H9 (cell line): ENCODE data around the gene PPARD. TPM values are rescaled to one million over a fixed set of nuclear protein-coding genes. Genes with fewer than 3 reads are reported as not detected.

Experiments used
- DNase-seq: peaks from one replicate; pipeline ENCODE4 v3.0.0-alpha.2; 2017
- H2AFZ ChIP-seq: one replicate; pipeline ENCODE4 v1.6.1; 2013; ENCODE audit warnings: mild to moderate bottlenecking, low read length, control low read depth, moderate library complexity
- H2AK5ac ChIP-seq: 2 replicates; pipeline ENCODE4 v1.6.1; 2013; ENCODE audit warnings: low read length, control low read depth, mixed read lengths; ENCODE audit not compliant: insufficient read length
- H2BK120ac ChIP-seq: one replicate; pipeline ENCODE4 v1.6.1; 2013; ENCODE audit warnings: low read depth, mild to moderate bottlenecking, low read length, control low read depth, inconsistent platforms; ENCODE audit not compliant: poor library complexity, severe bottlenecking
- H2BK12ac ChIP-seq: 2 replicates; pipeline ENCODE4 v1.6.1; 2013; ENCODE audit warnings: low read length, control low read depth, mixed read lengths, low read depth; ENCODE audit not compliant: insufficient read length
- H2BK15ac ChIP-seq: 2 replicates; pipeline ENCODE4 v1.6.1; 2013; ENCODE audit warnings: low read depth, low read length, control low read depth
- H2BK20ac ChIP-seq: one replicate; pipeline ENCODE4 v1.6.1; 2013; ENCODE audit warnings: low read depth, mild to moderate bottlenecking, low read length, control low read depth, inconsistent platforms; ENCODE audit not compliant: poor library complexity, severe bottlenecking
- H2BK5ac ChIP-seq: 2 replicates; pipeline ENCODE4 v1.6.1; 2013; ENCODE audit warnings: low read length, control low read depth, mixed read lengths; ENCODE audit not compliant: insufficient read length
- H3K14ac ChIP-seq: 2 replicates; pipeline ENCODE4 v1.6.1; 2013; ENCODE audit warnings: low read length, control low read depth; ENCODE audit not compliant: insufficient read depth
- H3K18ac ChIP-seq: 2 replicates; pipeline ENCODE4 v1.6.1; 2013; ENCODE audit warnings: low read depth, mild to moderate bottlenecking, mixed read lengths, low read length, control low read depth; ENCODE audit not compliant: insufficient read length
- H3K23ac ChIP-seq: 2 replicates; pipeline ENCODE4 v1.6.1; 2013; ENCODE audit warnings: low read length, control low read depth, mixed read lengths, low read depth; ENCODE audit not compliant: insufficient read length
- H3K23me2 ChIP-seq: 2 replicates; pipeline ENCODE4 v1.6.1; 2013; ENCODE audit warnings: low read depth, mild to moderate bottlenecking, mixed read lengths, low read length, control low read depth; ENCODE audit not compliant: insufficient read length, poor library complexity, severe bottlenecking
- H3K27ac ChIP-seq: 2 replicates; pipeline ENCODE4 v1.5.1; 2013; ENCODE audit warnings: low read length, control low read depth, mixed read lengths, low read depth; ENCODE audit not compliant: insufficient read length
- H3K27me3 ChIP-seq: 2 replicates; pipeline ENCODE4 v1.6.1; 2013; ENCODE audit warnings: low read length, control low read depth, inconsistent platforms; ENCODE audit not compliant: insufficient read depth
- H3K4ac ChIP-seq: 2 replicates; pipeline ENCODE4 v1.6.1; 2013; ENCODE audit warnings: low read depth, mild to moderate bottlenecking, control low read depth, inconsistent platforms, low read length, moderate library complexity
- H3K4me1 ChIP-seq: 2 replicates; pipeline ENCODE4 v1.6.1; 2013; ENCODE audit warnings: low read length, control low read depth, inconsistent platforms; ENCODE audit not compliant: insufficient read depth
- H3K4me2 ChIP-seq: 2 replicates; pipeline ENCODE4 v1.6.1; 2013; ENCODE audit warnings: low read length, control low read depth, mixed read lengths; ENCODE audit not compliant: insufficient read length, insufficient read depth
- H3K56ac ChIP-seq: 2 replicates; pipeline ENCODE4 v1.6.1; 2013; ENCODE audit warnings: low read depth, mild to moderate bottlenecking, mixed read lengths, low read length, control low read depth; ENCODE audit not compliant: insufficient read length
- H3K79me1 ChIP-seq: 2 replicates; pipeline ENCODE4 v1.6.1; 2013; ENCODE audit warnings: low read depth, mild to moderate bottlenecking, moderate library complexity, low read length, control low read depth, inconsistent platforms; ENCODE audit not compliant: insufficient read depth, poor library complexity, severe bottlenecking
- H3K79me2 ChIP-seq: 2 replicates; pipeline ENCODE4 v1.6.1; 2013; ENCODE audit warnings: low read length, control low read depth, inconsistent platforms; ENCODE audit not compliant: insufficient read depth
- H3K9ac ChIP-seq: 2 replicates; pipeline ENCODE4 v1.6.1; 2013; ENCODE audit warnings: low read length, control low read depth, mixed read lengths; ENCODE audit not compliant: insufficient read length; ENCODE audit errors: extremely low read depth
- H3K9me3 ChIP-seq: one replicate; pipeline ENCODE4 v1.6.1; 2013; ENCODE audit warnings: low read depth, low read length, inconsistent platforms; ENCODE audit not compliant: control insufficient read depth
- H3T11ph ChIP-seq: one replicate; pipeline ENCODE4 v1.6.1; 2013; ENCODE audit warnings: mild to moderate bottlenecking, low read length, control low read depth, inconsistent platforms
- H4K20me1 ChIP-seq: one replicate; pipeline ENCODE4 v1.6.1; 2013; ENCODE audit not compliant: control insufficient read depth, insufficient read length, insufficient read depth
- H4K5ac ChIP-seq: 2 replicates; pipeline ENCODE4 v1.6.1; 2013; ENCODE audit warnings: low read depth, mild to moderate bottlenecking, mixed read lengths, low read length, control low read depth; ENCODE audit not compliant: insufficient read length
- H4K8ac ChIP-seq: replicated peaks from 2 replicates; pipeline ENCODE4 v1.6.1; 2013; ENCODE audit warnings: low read length, control low read depth, mixed read lengths, low read depth; ENCODE audit not compliant: insufficient read length
- H4K91ac ChIP-seq: 2 replicates; pipeline ENCODE4 v1.6.1; 2013; ENCODE audit warnings: low read depth, mild to moderate bottlenecking, moderate library complexity, mixed read lengths, low read length, control low read depth; ENCODE audit not compliant: insufficient read length
- H3K27ac Mint-ChIP-seq, 3 experiments: 2 replicates in 2 of 3; 3 replicates in 1 of 3; pipeline ENCODE4 v1.8.0; 2020 to 2021; ENCODE audit warnings: mixed read lengths in 3 of 3, mild to moderate bottlenecking in 1 of 3, moderate library complexity in 1 of 3
- H3K27me3 Mint-ChIP-seq: 2 replicates; pipeline ENCODE4 v1.8.0; 2021; ENCODE audit warnings: low read depth, mild to moderate bottlenecking, moderate library complexity, mixed read lengths
- H3K36me3 Mint-ChIP-seq, 3 experiments: 2 replicates in 2 of 3; 3 replicates in 1 of 3; pipeline ENCODE4 v1.8.0; 2020 to 2021; ENCODE audit warnings: low read depth in 3 of 3, mixed read lengths in 3 of 3; ENCODE audit not compliant: insufficient read depth in 1 of 3
- H3K4me1 Mint-ChIP-seq, 2 experiments: 2 replicates each; pipeline ENCODE4 v1.8.0; 2020; ENCODE audit warnings: mixed read lengths in 2 of 2
- H3K4me3 Mint-ChIP-seq, 2 experiments: 2 replicates in 1 of 2; 3 replicates in 1 of 2; pipeline ENCODE4 v1.8.0; 2020 to 2021; ENCODE audit warnings: mild to moderate bottlenecking in 2 of 2, mixed read lengths in 2 of 2, moderate library complexity in 1 of 2
- H3K9me3 Mint-ChIP-seq, 2 experiments: 2 replicates in 1 of 2; 3 replicates in 1 of 2; pipeline ENCODE4 v1.8.0; 2020; ENCODE audit warnings: mild to moderate bottlenecking in 2 of 2, mixed read lengths in 2 of 2, moderate library complexity in 1 of 2
- CTCF ChIP-seq: fragments of 200-600 bp; sonication (generic); conservative IDR thresholded peaks from 3 replicates; pipeline ENCODE4 v1.8.0; 2021; ENCODE audit warnings: antibody characterized with exemption, mild to moderate bottlenecking
- WGBS: extraction: QIAGEN DNeasy Blood & Tissue Kit; methylation state at CpG from one replicate; pipeline ENCODE4 v1.1.7; 2013; ENCODE audit warnings: missing lambda C conversion rate, low lambda C conversion rate, mixed read lengths; ENCODE audit not compliant: insufficient read length; ENCODE audit errors: extremely low coverage; 5-methylcytosine and 5-hydroxymethylcytosine counted together
- total RNA-seq: library from RNA; stranded (reverse); gene quantifications from 2 replicates; pipeline ENCODE4 v1.2.1, GENCODE V29; 2021

The PPARD gene
- total RNA-seq, 1 experiment from 2014 or later: 11.7 TPM

DNA sequence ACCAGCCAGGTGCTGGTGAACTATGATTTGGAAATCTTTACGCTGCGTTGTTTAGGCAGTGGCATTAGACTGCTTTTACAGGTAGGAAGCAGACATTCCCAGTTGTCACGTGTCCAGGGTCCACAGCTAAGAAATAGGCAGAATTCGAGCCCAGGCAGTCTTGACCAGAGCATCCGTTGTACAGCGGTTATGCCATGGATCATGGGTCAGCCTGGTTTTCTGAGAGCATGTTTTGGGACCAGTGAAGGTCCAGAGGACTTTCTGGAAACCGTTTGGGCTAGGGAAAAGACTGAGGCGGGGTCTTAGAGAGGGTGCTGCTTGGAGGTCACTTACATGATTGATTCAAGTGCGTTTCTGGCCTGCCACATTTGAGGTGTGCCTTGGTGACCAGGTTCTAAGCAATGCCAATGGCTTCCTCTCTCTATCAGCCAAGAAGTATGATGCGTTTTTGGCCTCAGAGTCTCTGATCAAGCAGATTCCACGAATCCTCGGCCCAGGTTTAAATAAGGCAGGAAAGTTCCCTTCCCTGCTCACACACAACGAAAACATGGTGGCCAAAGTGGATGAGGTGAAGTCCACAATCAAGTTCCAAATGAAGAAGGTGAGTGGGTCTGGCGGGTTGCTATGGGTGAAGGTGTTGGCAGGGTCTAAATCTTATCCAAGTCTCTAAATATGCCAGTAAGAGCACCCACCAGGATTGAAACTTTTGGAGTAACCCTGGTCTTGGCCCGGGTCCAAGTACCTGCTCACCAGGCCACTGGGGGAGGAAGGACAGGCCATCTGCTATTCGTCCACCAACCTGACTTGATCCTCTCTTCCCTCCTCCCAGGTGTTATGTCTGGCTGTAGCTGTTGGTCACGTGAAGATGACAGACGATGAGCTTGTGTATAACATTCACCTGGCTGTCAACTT lies 127.6 kb downstream of the PPARD start:
- H3T11ph ChIP-seq: no peak overlapping the region
- no peak for DNase-seq

More for the DNA sequence above, 127.6 kb downstream of the PPARD start:
- no peaks in the 10 kb centered on the region for H3K9me3 ChIP-seq
- H4K8ac ChIP-seq: no peak overlapping the region
- H2BK120ac ChIP-seq: no peak overlapping the region
- Mint-ChIP-seq H3K27me3 (peaks cover 6% of the 10 kb centered on the region), H3K4me3 (peak overlapping the region; percentile 91 to 98), H3K27ac (peak overlapping the region; percentile 93 to 99 (median 95)), H3K36me3 (peaks cover 38 to 73% (median 70%) of the 10 kb centered on the region in 3 experiments), H3K9me3 (peaks cover 6 to 7% of the 10 kb centered on the region in 2 experiments; a peak in 4 of 5 replicates), H3K4me1 (peaks cover 30 to 43% of the 10 kb centered on the region in 2 experiments)
- no peak overlapping the region for H2BK15ac ChIP-seq
- peak overlapping the region; percentile 95 for H3K4me2 ChIP-seq
- H3K14ac ChIP-seq: no peak overlapping the region; the same call in 1 of the 2 replicates
- H2AFZ ChIP-seq: no peak overlapping the region
- no peak overlapping the region for H4K91ac ChIP-seq
- no peak overlapping the region for H2BK20ac ChIP-seq
- H4K20me1 ChIP-seq: no peaks in the 10 kb centered on the region
- no peak overlapping the region for H3K56ac ChIP-seq
- H4K5ac ChIP-seq: no peak overlapping the region
- TF ChIP-seq CTCF: no peak
- no peaks in the 10 kb centered on the region for H3K27me3 ChIP-seq
- no peak overlapping the region for H3K23ac ChIP-seq
- H2BK12ac ChIP-seq: no peak overlapping the region
- H3K79me2 ChIP-seq: peaks cover 19% of the 10 kb centered on the region; the same call in 1 of the 2 replicates
- H2BK5ac ChIP-seq: no peak overlapping the region
- H3K18ac ChIP-seq: no peak overlapping the region
- peaks cover 3% of the 10 kb centered on the region for H3K79me1 ChIP-seq
- no CpG with 5 or more reads among the region's 18 CpGs for WGBS
- H3K4me1 ChIP-seq: peaks cover 3% of the 10 kb centered on the region; the same call in 1 of the 2 replicates
- no peak overlapping the region for H2AK5ac ChIP-seq
- H3K23me2 ChIP-seq: peaks cover 15% of the 10 kb centered on the region
- H3K27ac ChIP-seq: no peak overlapping the region
- H3K4ac ChIP-seq: no peak overlapping the region
- H3K9ac ChIP-seq: peak overlapping the region; percentile 93
